K562 (cell line): ENCODE data around the gene SRD5A2. TPM values are rescaled to one million over a fixed set of nuclear protein-coding genes. Genes with fewer than 3 reads are reported as not detected.

Source experiments
- ATAC-seq: fragments of 200-7000 bp; cut with Tn5 transposase; 3 replicates; pipeline ENCODE4 v1.9.1; 2020; ENCODE audit warnings: moderate library complexity
- BruUV-seq: library from RNA; stranded (reverse); fragments of 400-500 nt; replicated peaks from 2 replicates; lab custom pipeline; 2021; lab: Mats Ljungman, UMichigan
- CTCF ChIA-PET: fragments of 300-600 bp; formaldehyde crosslinking; extraction: SDS; loops from one replicate; lab custom pipeline; 2021; ENCODE audit warnings: low intra/inter-chr PET ratio; lab: Yijun Ruan, JAX
- POLR2A ChIA-PET: fragments of 300-600, 350-650 bp; sonication (Branson Sonifier 250); formaldehyde crosslinking; extraction: SDS; loops from one replicate; lab custom pipeline; 2021; ENCODE audit warnings: antibody characterized with exemption, inconsistent platforms; lab: Yijun Ruan, JAX
- DNase-seq, 4 experiments: peaks; one replicate each; pipeline versions ENCODE4 v3.0.0 to v3.0.0-alpha.2; 2011 to 2018; ENCODE audit warnings: low spot score in 3 of 4, mixed read lengths in 3 of 4; ENCODE audit errors: extremely low read depth in 1 of 4
- FAIRE-seq: peaks from 2 replicates; lab custom pipeline; 2011; peaks lifted over from hg19 to GRCh38; lab: Jason Lieb, UNC
- H2AFZ ChIP-seq: 2 replicates; pipeline ENCODE4 v1.6.0; 2011; ENCODE audit warnings: low read depth, low read length, control low read depth, inconsistent platforms
- H3K27ac ChIP-seq: fragments of 200-600 bp; 3 replicates; pipeline ENCODE4 v1.8.0; 2011; ENCODE audit warnings: low read depth, mild to moderate bottlenecking, control low read depth, inconsistent platforms, low read length, moderate library complexity, mixed read lengths; ENCODE audit errors: extremely low read depth
- H3K27me3 ChIP-seq, 2 experiments: fragments of 300-600 bp in 1 of 2; 2 replicates in 1 of 2; 3 replicates in 1 of 2; pipeline versions ENCODE4 v1.6.0 to v1.8.0; 2011; ENCODE audit warnings: inconsistent platforms in 2 of 2, low read length in 2 of 2, mild to moderate bottlenecking in 1 of 2, mixed read lengths in 1 of 2, moderate library complexity in 1 of 2; ENCODE audit not compliant: control insufficient read depth in 2 of 2, insufficient read depth in 2 of 2
- H3K36me3 ChIP-seq: fragments of 300-600 bp; 3 replicates; pipeline ENCODE4 v1.8.0; 2011; ENCODE audit warnings: mild to moderate bottlenecking, low read length, inconsistent platforms; ENCODE audit not compliant: control insufficient read depth, insufficient read depth
- H3K4me1 ChIP-seq, 2 experiments: fragments of 200-600 bp in 1 of 2; replicated peaks in 1 of 2; 2 replicates in 1 of 2; 3 replicates in 1 of 2; pipeline versions ENCODE4 v1.5.1 to v1.8.0; 2011; ENCODE audit warnings: inconsistent platforms in 2 of 2, low read length in 2 of 2, mild to moderate bottlenecking in 1 of 2, mixed read lengths in 1 of 2, moderate library complexity in 1 of 2; ENCODE audit not compliant: control insufficient read depth in 2 of 2, insufficient read depth in 2 of 2
- H3K4me2 ChIP-seq: 2 replicates; pipeline ENCODE4 v1.6.1; 2011; ENCODE audit warnings: low read length, control low read depth, inconsistent platforms, mixed read lengths; ENCODE audit not compliant: insufficient read depth
- H3K4me3 ChIP-seq: fragments of 200-600 bp; sonication (generic), shearing (Covaris generic); 2 replicates; pipeline ENCODE4 v1.5.1; 2016; ENCODE audit warnings: control low read depth, inconsistent platforms
- H3K79me2 ChIP-seq: fragments of 200-600 bp; 3 replicates; pipeline ENCODE4 v1.8.0; 2011; ENCODE audit warnings: low read length, inconsistent platforms; ENCODE audit not compliant: control insufficient read depth, insufficient read depth
- H3K9ac ChIP-seq, 2 experiments: 2 replicates each; pipeline versions ENCODE4 v1.6.0 to v1.6.1; 2011; ENCODE audit warnings: low read depth in 2 of 2, low read length in 2 of 2, control low read depth in 1 of 2, inconsistent platforms in 1 of 2, mild to moderate bottlenecking in 1 of 2, mixed read lengths in 1 of 2; ENCODE audit not compliant: insufficient read depth in 1 of 2
- H3K9me1 ChIP-seq: one replicate; pipeline ENCODE4 v1.6.0; 2011; ENCODE audit warnings: inconsistent platforms, mild to moderate bottlenecking, low read length, moderate library complexity; ENCODE audit not compliant: control insufficient read depth, insufficient read depth
- H3K9me3 ChIP-seq: replicated peaks from 2 replicates; pipeline ENCODE4 v1.5.1; 2011; ENCODE audit warnings: low read depth, low read length, inconsistent platforms; ENCODE audit not compliant: control insufficient read depth, insufficient read depth
- H4K20me1 ChIP-seq: replicated peaks from 2 replicates; pipeline ENCODE4 v1.6.1; 2011; ENCODE audit warnings: low read length, inconsistent platforms, mixed read lengths; ENCODE audit not compliant: control insufficient read depth, insufficient read depth
- E2F3 ChIP-seq: fragments of 250-450 bp; sonication (Bioruptor Pico); IDR thresholded peaks from 2 replicates; pipeline ENCODE4 v1.4.0; 2020; ENCODE audit warnings: mild to moderate bottlenecking
- FUS ChIP-seq: fragments of 200-400 bp; formaldehyde crosslinking; optimal IDR thresholded peaks from 2 replicates; pipeline ENCODE3; 2017; ENCODE audit warnings: low read depth, low read length
- HDAC8 ChIP-seq: fragments of 450-650 bp; IDR thresholded peaks from 2 replicates; pipeline ENCODE4 v1.6.1; 2016; ENCODE audit warnings: mild to moderate bottlenecking, missing genetic modification characterization, moderate library complexity, missing compliant biosample characterization
- ILF3 ChIP-seq: fragments of 450-650 bp; IDR thresholded peaks from 2 replicates; pipeline ENCODE4 v1.6.1; 2018; ENCODE audit warnings: antibody characterized with exemption, mild to moderate bottlenecking, moderate library complexity, borderline replicate concordance
- NFRKB ChIP-seq: fragments of 450-650 bp; IDR thresholded peaks from 2 replicates; pipeline ENCODE4 v1.6.1; 2016; ENCODE audit warnings: low read depth
- NR2C1 ChIP-seq, 2 experiments: fragments of 450-650 bp; IDR thresholded peaks; 2 replicates each; pipeline ENCODE4 v1.6.1; 2017; ENCODE audit warnings: mild to moderate bottlenecking in 2 of 2, antibody characterized with exemption in 1 of 2, inconsistent platforms in 1 of 2, missing compliant biosample characterization in 1 of 2, missing genetic modification characterization in 1 of 2
- POLR3A ChIP-seq: IDR thresholded peaks from 2 replicates; pipeline ENCODE4 v1.6.1; 2011; ENCODE audit warnings: borderline replicate concordance, mild to moderate bottlenecking, moderate library complexity; ENCODE audit not compliant: insufficient read length, insufficient read depth; ENCODE audit errors: extremely low read depth
- PTBP1 ChIP-seq: fragments of 200-400 bp; formaldehyde crosslinking; IDR thresholded peaks from 2 replicates; pipeline ENCODE4 v1.6.1; 2017; ENCODE audit warnings: low read depth, low read length
- XRCC4 ChIP-seq: IDR thresholded peaks from one replicate; pipeline ENCODE4 v1.6.1; 2011; ENCODE audit not compliant: insufficient read depth, insufficient read length; ENCODE audit errors: extremely low read depth
- ZNF133 ChIP-seq: fragments of 250-450 bp; sonication (Bioruptor Pico); IDR thresholded peaks from 2 replicates; pipeline ENCODE4 v1.4.0; 2020; ENCODE audit warnings: mild to moderate bottlenecking
- ZNF282 ChIP-seq: sonication (generic); formaldehyde crosslinking; IDR thresholded peaks from 2 replicates; pipeline ENCODE4 v1.8.1; 2023; ENCODE audit warnings: missing genetic modification reagents
- ZNF436 ChIP-seq: fragments of 250-450, 450-650 bp; sonication (Bioruptor Pico); formaldehyde crosslinking; IDR thresholded peaks from 2 replicates; pipeline ENCODE4 v1.7.0; 2020; ENCODE audit warnings: mild to moderate bottlenecking
- WGBS: fragments of 100-300 bp; shearing (Covaris generic); methylation state at CpG from one replicate; pipeline ENCODE4 v1.1.6; 2016; ENCODE audit warnings: low coverage, mixed read lengths; ENCODE audit not compliant: insufficient coverage; ENCODE audit errors: missing lambda C conversion rate; 5-methylcytosine and 5-hydroxymethylcytosine counted together
- in situ Hi-C: fragments of 300-500 bp; cut with MboI; formaldehyde crosslinking; loops from 4 replicates; pipeline ENCODE4 v1.15.0; 2018; ENCODE audit warnings: inconsistent platforms, mixed read lengths
- intact Hi-C: fragments of 100-400 bp; cut with micrococcal nuclease; formaldehyde crosslinking; loops from 2 replicates; pipeline ENCODE4 v1.14.2; 2022
- polyA plus RNA-seq, 8 experiments: library from polyadenylated mRNA; depleted of rRNA in 4 of 8; stranded (reverse) in 5 of 8; unstranded in 3 of 8; fragments of >200 nt; fragmentation: Nextera tagmentation in 2 of 8; fragmentation: Illumina TruSeq in 1 of 8; extraction: Ambion mirVana in 2 of 8; extraction: Trizol in 1 of 8; gene quantifications; 2 replicates each; pipeline versions ENCODE4 v1.2.1 to v1.2.3, GENCODE V29; 2011 to 2014; ENCODE audit warnings: inconsistent platforms in 1 of 8, missing spikeins in 1 of 8
- total RNA-seq, 7 experiments: library from RNA; depleted of rRNA in 6 of 7; stranded (reverse); fragments of >200 nt in 6 of 7; fragmentation: Illumina TruSeq in 2 of 7; extraction: Trizol in 2 of 7; gene quantifications; 2 replicates each; pipeline versions ENCODE4 v1.2.1 to v1.2.3, GENCODE V29; 2011 to 2021; ENCODE audit warnings: low replicate concordance in 1 of 7
- TF ChIP-seq, protein P1 (sequence below): sonication (generic); formaldehyde crosslinking; IDR thresholded peaks from 2 replicates; pipeline ENCODE4 v1.8.1; 2023; ENCODE audit warnings: mild to moderate bottlenecking, missing genetic modification reagents
- TF ChIP-seq, protein P2 (sequence below): fragments of 450-650 bp; IDR thresholded peaks from 2 replicates; pipeline ENCODE4 v1.6.1; 2016; ENCODE audit warnings: missing biosample characterization, missing genetic modification characterization
- TF ChIP-seq, protein P3 (sequence below): fragments of 250-450 bp; sonication (Bioruptor Pico); IDR thresholded peaks from 2 replicates; pipeline ENCODE4 v1.8.0; 2022; ENCODE audit warnings: inconsistent platforms, mild to moderate bottlenecking, moderate library complexity, borderline replicate concordance

The SRD5A2 gene
- total and polyA plus RNA-seq, 9 of the 15 experiments (the other 6 are each of a cell fraction or from before 2014, with no cell fraction given), result 0.03 TPM; not detected in 8

DNA sequence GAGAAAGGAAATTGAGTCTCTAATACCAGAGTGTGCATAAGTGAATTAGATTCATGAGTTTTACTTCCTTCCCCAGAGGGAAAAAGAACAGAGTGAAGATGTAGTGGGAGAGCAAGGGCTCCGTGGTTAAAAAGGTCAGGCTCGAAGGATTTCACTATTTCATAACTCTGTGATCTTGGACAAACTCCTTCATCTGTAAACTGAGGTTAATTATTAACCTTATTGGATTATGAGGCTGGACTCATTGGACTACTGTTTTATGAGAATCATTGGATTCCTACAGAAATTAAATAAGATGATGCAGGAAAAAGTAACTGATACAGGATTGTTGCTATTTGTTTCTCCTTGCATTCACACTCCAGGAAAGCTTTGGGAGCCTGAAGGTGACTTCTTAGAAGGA lies 45.0 kb downstream of the SRD5A2 start:
- Histone ChIP-seq H3K27me3 (no peaks in the 10 kb centered on the region; a peak in 2 of 5 replicates), H3K4me3 (no peak overlapping the region), H3K9me1 (no peaks in the 10 kb centered on the region), H3K9ac (no peak overlapping the region), H3K79me2 (no peaks in the 10 kb centered on the region), H2AFZ (no peak overlapping the region), H3K36me3 (no peaks in the 10 kb centered on the region), H3K4me1 (no peaks in the 10 kb centered on the region), H3K9me3 (no peaks in the 10 kb centered on the region), H3K27ac (no peak overlapping the region), H3K4me2 (no peak overlapping the region), H4K20me1 (no peaks in the 10 kb centered on the region)
- no TSS peak for BruUV-seq
- FAIRE-seq (no peak), DNase-seq (no peak), ATAC-seq (no peak)
- WGBS, result 0% methylated on average over 1 of the region's 2 CpGs
- TF ChIP-seq XRCC4 (no peak), ZNF436 (no peak), ZNF133 (CRISPR knock-in tag) (no peak), NFRKB (no peak), HDAC8 (tag) (no peak), E2F3 (CRISPR knock-in tag) (no peak), ZNF282 (CRISPR knock-in tag) (no peak), PTBP1 (no peak), FUS (no peak), NR2C1 (IDR thresholded peaks at IDR 0.05) (no peak), NR2C1 (tag; IDR thresholded peaks at IDR 0.05) (no peak), ILF3 (no peak), POLR3A (no peak)
- TF ChIP-seq, protein P1, sequence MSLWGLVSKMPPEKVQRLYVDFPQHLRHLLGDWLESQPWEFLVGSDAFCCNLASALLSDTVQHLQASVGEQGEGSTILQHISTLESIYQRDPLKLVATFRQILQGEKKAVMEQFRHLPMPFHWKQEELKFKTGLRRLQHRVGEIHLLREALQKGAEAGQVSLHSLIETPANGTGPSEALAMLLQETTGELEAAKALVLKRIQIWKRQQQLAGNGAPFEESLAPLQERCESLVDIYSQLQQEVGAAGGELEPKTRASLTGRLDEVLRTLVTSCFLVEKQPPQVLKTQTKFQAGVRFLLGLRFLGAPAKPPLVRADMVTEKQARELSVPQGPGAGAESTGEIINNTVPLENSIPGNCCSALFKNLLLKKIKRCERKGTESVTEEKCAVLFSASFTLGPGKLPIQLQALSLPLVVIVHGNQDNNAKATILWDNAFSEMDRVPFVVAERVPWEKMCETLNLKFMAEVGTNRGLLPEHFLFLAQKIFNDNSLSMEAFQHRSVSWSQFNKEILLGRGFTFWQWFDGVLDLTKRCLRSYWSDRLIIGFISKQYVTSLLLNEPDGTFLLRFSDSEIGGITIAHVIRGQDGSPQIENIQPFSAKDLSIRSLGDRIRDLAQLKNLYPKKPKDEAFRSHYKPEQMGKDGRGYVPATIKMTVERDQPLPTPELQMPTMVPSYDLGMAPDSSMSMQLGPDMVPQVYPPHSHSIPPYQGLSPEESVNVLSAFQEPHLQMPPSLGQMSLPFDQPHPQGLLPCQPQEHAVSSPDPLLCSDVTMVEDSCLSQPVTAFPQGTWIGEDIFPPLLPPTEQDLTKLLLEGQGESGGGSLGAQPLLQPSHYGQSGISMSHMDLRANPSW (CRISPR knock-in tag), result no peak
- TF ChIP-seq, protein P2, sequence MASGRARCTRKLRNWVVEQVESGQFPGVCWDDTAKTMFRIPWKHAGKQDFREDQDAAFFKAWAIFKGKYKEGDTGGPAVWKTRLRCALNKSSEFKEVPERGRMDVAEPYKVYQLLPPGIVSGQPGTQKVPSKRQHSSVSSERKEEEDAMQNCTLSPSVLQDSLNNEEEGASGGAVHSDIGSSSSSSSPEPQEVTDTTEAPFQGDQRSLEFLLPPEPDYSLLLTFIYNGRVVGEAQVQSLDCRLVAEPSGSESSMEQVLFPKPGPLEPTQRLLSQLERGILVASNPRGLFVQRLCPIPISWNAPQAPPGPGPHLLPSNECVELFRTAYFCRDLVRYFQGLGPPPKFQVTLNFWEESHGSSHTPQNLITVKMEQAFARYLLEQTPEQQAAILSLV (tag), result no peak
- TF ChIP-seq, protein P3, sequence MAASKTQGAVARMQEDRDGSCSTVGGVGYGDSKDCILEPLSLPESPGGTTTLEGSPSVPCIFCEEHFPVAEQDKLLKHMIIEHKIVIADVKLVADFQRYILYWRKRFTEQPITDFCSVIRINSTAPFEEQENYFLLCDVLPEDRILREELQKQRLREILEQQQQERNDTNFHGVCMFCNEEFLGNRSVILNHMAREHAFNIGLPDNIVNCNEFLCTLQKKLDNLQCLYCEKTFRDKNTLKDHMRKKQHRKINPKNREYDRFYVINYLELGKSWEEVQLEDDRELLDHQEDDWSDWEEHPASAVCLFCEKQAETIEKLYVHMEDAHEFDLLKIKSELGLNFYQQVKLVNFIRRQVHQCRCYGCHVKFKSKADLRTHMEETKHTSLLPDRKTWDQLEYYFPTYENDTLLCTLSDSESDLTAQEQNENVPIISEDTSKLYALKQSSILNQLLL (CRISPR knock-in tag), result no peak
- intact Hi-C loops, result no loop called here
- in situ Hi-C loops, result no loop called here
- POLR2A ChIA-PET, result no interaction called here
- CTCF ChIA-PET, result no interaction called here
